ENCODE results near the gene PNPLA8. TPM values are rescaled to one million over a fixed set of nuclear protein-coding genes. Genes with fewer than 3 reads are reported as not detected.
A peak's percentile ranks its signal among the peaks of the same experiment; 100 is the strongest.
"Not testable (repeated sequence)": the region's sequence is repeated elsewhere in the genome, so short reads cannot be mapped to it uniquely, and the experiment has no call there.

The PNPLA8 gene
- total and polyA plus RNA-seq, 11 donors = 12.5 to 61.5 (median 32.8) TPM

DNA sequence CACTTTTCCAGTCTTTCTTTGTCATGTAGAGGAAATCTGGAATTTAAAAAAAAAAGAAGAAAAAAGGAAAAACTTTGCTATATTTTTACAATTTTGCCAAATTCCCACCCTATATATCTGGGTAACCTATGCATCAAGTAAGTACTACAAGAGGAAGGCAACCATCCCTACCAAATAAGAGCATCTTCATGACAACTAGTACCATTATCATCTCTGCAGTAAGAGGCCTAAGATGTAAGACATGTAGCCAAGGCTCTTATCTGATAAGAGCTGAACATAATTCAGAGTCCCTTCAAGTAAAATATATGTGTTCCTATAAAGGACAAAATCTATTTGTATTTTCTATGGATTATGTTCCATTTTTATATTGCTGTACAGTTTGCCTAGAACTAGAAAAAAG lies 40.1 kb upstream of the PNPLA8 start:
- peaks cover 0 to 36% (median 21%) of the 10 kb centered on the region in 9 donors for H3K36me3 ChIP-seq
- no peak overlapping the region for H3K4me3 ChIP-seq
- peaks cover 4 to 32% (median 25%) of the 10 kb centered on the region in 12 donors for H3K4me1 ChIP-seq
- no peaks in the 10 kb centered on the region for H3K9me3 ChIP-seq
- no peak for TF ChIP-seq POLR2A (IDR thresholded peaks at IDR 0.05)
- TF ChIP-seq, protein P1, sequence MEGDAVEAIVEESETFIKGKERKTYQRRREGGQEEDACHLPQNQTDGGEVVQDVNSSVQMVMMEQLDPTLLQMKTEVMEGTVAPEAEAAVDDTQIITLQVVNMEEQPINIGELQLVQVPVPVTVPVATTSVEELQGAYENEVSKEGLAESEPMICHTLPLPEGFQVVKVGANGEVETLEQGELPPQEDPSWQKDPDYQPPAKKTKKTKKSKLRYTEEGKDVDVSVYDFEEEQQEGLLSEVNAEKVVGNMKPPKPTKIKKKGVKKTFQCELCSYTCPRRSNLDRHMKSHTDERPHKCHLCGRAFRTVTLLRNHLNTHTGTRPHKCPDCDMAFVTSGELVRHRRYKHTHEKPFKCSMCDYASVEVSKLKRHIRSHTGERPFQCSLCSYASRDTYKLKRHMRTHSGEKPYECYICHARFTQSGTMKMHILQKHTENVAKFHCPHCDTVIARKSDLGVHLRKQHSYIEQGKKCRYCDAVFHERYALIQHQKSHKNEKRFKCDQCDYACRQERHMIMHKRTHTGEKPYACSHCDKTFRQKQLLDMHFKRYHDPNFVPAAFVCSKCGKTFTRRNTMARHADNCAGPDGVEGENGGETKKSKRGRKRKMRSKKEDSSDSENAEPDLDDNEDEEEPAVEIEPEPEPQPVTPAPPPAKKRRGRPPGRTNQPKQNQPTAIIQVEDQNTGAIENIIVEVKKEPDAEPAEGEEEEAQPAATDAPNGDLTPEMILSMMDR (IDR thresholded peaks at IDR 0.05) = no peak
- no peak for ATAC-seq
- H3K27ac ChIP-seq = no peak overlapping the region
- intact Hi-C loops (cut with DNase I) = loop anchor here in 2 of 10 donors (5.0 kb wide), 1 partner anchor 39 kb away; the partner anchor contains the start of gene PNPLA8 (in 2 of the 2)
- no peak for DNase-seq
- no peaks in the 10 kb centered on the region for H3K27me3 ChIP-seq

DNA sequence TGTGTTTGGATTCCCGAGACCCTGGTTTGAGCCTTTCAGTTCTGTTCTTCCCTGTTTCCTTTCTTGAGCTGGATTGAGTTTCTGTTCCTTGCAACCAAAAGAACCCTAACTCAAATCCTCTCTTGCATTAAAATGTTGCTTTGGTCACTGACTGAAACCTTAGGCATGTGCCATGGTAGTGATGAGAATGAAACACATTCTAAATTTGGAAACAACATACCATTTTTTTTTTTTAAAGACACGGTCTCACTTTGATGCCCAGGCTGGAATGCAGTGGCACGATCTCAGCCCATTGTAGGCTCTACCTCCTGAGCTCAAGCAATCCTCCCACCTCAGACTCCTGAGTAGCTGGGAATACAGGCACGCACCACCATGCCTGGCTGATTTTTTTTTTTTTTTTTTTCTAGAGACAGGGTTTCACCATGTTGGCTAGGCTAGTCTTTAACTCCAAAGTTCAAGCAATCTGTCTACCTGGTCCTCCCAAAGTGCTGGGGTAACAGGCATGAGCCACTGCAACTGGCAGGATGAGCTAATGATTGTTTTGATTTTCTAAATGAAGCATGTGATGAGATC lies 35.2 kb upstream of the PNPLA8 start:
- Histone ChIP-seq H3K4me1 (peaks cover 0 to 6% (median 0%) of the 10 kb centered on the region in 12 donors), H3K4me3 (no peak overlapping the region), H3K36me3 (peaks cover 0 to 36% (median 21%) of the 10 kb centered on the region in 9 donors), H3K9me3 (peaks cover 0 to 28% (median 14%) of the 10 kb centered on the region in 12 donors), H3K27me3 (no peaks in the 10 kb centered on the region), H3K27ac (peak overlapping the region in 4 of 12 donors; percentile 2 to 26 (median 22))
- TF ChIP-seq POLR2A (IDR thresholded peaks at IDR 0.05) = no peak
- WGBS, 4 donors = 67 to 80% (median 69%) methylated on average over 4 of the region's 4 CpGs
- DNase-seq = no peak
- intact Hi-C loops (cut with DNase I) = no loop called here
- peak; percentile 47 to 69 (median 64) for ATAC-seq

DNA sequence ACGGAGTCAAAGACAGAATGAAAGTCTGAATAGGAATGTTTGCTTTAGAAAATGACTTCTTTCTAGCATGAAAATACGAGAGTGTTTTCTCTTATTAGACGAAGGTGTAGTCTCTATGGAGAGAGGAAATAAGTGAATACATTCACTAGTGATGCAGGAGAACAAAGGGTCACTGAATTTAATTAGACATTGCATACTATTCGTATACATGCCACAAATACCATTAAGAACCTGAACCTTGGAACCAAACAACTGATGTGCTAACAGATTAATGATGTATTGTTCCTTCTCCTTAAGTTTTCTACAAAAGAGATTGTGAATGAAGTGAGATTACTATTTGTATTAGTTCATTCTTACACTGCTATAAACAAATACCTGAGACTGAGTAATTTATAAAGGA lies 33.3 kb upstream of the PNPLA8 start:
- no peaks in the 10 kb centered on the region for H3K27me3 ChIP-seq
- ATAC-seq = no peak
- H3K36me3 ChIP-seq = peaks cover 0 to 19% (median 3%) of the 10 kb centered on the region in 9 donors
- peaks cover 0 to 29% (median 14%) of the 10 kb centered on the region in 12 donors for H3K9me3 ChIP-seq
- H3K27ac ChIP-seq = no peak overlapping the region
- no peak for TF ChIP-seq POLR2A (IDR thresholded peaks at IDR 0.05)
- 93 to 94% (median 93%) methylated on average over 4 of the region's 4 CpGs for WGBS, 4 donors
- H3K4me1 ChIP-seq = peaks cover 0 to 6% (median 0%) of the 10 kb centered on the region in 12 donors
- intact Hi-C loops (cut with DNase I) = no loop called here
- DNase-seq = no peak
- no peak overlapping the region for H3K4me3 ChIP-seq

DNA sequence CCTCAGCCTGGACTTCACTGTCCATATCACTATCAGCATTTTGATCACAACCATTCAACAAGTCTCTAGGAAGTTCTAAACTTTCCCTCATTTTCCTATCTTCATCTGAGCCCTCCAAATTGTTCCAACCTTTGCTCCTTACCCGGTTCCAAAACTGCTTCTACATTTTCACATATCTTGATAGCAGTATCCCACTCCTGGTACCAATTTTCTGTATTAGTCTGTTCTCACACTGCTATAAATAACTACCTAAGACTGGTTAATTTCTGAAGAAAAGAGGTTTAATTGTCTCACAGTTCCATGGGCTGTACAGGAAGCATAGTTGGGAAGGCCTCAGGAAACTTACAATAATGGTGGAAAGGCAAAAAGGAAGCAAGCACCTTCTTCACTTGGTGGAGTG lies 31.7 kb upstream of the PNPLA8 start:
- Histone ChIP-seq H3K36me3 (peaks cover 0 to 11% (median 0%) of the 10 kb centered on the region in 9 donors), H3K27ac (no peak overlapping the region), H3K27me3 (no peaks in the 10 kb centered on the region), H3K4me3 (no peak overlapping the region), H3K9me3 (peaks cover 0 to 29% (median 14%) of the 10 kb centered on the region in 12 donors), H3K4me1 (peaks cover 0 to 6% (median 0%) of the 10 kb centered on the region in 12 donors)
- no peak for DNase-seq
- WGBS, 4 donors = 95 to 100% (median 99%) methylated on average over 1 of the region's 1 CpG
- no peak for TF ChIP-seq POLR2A (IDR thresholded peaks at IDR 0.05)
- TF ChIP-seq, protein P1 (IDR thresholded peaks at IDR 0.05) = no peak
- intact Hi-C loops (cut with DNase I) = no loop called here
- ATAC-seq = no peak

DNA sequence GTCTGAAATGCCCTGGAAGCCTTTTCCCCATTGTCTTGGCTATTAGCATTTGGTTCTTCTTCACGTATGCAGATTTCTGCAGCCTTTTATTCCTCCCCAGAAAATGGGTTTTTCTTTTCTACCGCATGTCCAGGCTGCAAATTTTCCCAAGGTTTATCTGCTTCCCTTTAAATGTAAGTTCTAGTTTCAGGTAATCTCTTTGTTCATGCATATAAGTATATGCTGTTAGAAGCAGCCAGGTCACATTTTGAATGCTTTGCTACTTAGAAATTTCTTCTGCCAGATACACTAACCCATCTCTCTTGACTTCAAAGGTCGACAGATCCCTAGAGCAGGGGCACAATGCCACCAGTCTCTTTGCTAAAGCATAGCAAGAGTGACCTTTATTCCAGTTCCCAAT lies 31.3 kb upstream of the PNPLA8 start:
- H3K4me3 ChIP-seq = no peak overlapping the region
- intact Hi-C loops (cut with DNase I) = no loop called here
- no peaks in the 10 kb centered on the region for H3K27me3 ChIP-seq
- peaks cover 0 to 7% (median 0%) of the 10 kb centered on the region in 9 donors for H3K36me3 ChIP-seq
- H3K4me1 ChIP-seq = peaks cover 0 to 6% (median 0%) of the 10 kb centered on the region in 12 donors
- 97 to 99% (median 97%) methylated on average over 3 of the region's 3 CpGs for WGBS, 4 donors
- TF ChIP-seq, protein P1 (IDR thresholded peaks at IDR 0.05) = no peak
- TF ChIP-seq POLR2A (IDR thresholded peaks at IDR 0.05) = no peak
- H3K9me3 ChIP-seq = peaks cover 0 to 29% (median 14%) of the 10 kb centered on the region in 12 donors
- no peak for DNase-seq
- no peak overlapping the region for H3K27ac ChIP-seq
- ATAC-seq = no peak

- H3K27me3 ChIP-seq; H3K36me3 ChIP-seq; H3K27ac ChIP-seq; ATAC-seq; intact Hi-C loops (cut with DNase I); H3K4me1 ChIP-seq; DNase-seq; H3K4me3 ChIP-seq: not testable (repeated sequence)
- peaks cover 0 to 29% (median 14%) of the 10 kb centered on the region in 12 donors for H3K9me3 ChIP-seq
These were observed 30.7 kb upstream of the PNPLA8 start for GRCh38 chr7:108556665-108557064.

DNA sequence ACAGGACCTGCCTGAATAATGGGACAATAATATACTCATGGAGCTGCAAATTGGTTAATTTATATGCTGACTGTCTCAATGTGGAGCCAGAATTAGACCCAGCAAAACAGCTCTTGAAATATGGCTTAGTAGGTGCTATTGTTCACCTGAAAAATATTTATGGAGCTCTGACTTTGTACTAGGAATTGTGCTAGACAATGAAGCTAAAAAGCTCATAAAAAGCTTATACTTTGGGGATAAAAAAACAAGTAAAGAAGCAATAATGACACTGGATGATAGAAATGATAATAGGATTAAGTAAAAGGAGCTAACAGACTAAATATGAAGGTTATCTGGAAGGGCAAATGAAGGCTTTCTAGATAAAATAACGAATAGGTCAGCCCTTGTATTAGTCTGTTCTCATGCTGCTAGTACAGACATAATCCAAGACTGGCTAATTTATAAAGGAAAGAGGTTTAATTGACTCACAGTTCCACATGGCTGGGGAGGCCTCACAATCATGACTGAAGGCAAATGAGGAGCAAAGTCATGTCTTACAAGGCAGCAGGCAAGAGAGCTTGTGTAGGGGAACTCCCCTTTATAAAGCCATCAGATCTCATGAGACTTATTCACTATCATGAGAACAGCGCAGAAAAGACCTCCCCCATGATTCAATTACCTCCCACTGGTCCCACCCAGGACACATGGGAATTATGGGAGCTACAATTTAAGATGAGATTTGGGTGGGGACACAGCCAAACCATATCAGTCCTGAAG lies 22.4 kb upstream of the PNPLA8 start:
- H3K4me3 ChIP-seq; intact Hi-C loops (cut with DNase I); ATAC-seq; DNase-seq; H3K27me3 ChIP-seq; H3K4me1 ChIP-seq; H3K36me3 ChIP-seq; H3K9me3 ChIP-seq; H3K27ac ChIP-seq: not testable (repeated sequence)
- 58 to 80% (median 71%) methylated on average over 2 of the region's 2 CpGs for WGBS, 4 donors

Measured in heart left ventricle (tissue), 16 donors.